GM18858 (cell line): Measurements from ENCODE around the gene IGFBP4.

Experiments used
- ATAC-seq: cut with Tn5 transposase; IDR thresholded peaks from one replicate; pipeline ENCODE4 v1.9.1; 2021; ENCODE audit not compliant: unreplicated experiment

IGFBP4 gene

DNA sequence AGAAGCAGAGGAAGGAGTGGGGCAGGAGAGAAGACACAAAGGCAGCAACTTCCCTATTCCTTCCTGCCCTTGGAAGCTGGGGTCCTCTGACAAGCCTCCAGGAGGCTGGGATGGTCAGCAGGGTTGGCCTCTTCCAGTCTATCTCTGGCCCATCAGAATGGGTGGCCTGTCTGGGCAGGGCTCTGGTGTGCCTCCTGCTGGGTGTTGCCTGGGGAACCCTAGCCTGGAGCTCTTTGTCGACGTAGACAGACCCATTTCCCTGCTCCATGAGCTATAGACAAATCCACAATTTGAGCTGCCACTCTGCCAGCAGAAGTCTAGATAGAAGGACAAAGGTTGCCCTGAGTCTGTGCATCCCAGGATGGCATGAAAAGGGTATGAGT lies 11.4 kb downstream of the IGFBP4 start:
- ATAC-seq = no peak

DNA sequence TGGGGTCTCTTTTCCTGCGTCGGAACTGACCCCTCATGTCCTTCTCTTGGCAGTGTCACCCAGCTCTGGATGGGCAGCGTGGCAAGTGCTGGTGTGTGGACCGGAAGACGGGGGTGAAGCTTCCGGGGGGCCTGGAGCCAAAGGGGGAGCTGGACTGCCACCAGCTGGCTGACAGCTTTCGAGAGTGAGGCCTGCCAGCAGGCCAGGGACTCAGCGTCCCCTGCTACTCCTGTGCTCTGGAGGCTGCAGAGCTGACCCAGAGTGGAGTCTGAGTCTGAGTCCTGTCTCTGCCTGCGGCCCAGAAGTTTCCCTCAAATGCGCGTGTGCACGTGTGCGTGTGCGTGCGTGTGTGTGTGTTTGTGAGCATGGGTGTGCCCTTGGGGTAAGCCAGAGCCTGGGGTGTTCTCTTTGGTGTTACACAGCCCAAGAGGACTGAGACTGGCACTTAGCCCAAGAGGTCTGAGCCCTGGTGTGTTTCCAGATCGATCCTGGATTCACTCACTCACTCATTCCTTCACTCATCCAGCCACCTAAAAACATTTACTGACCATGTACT lies 13.2 kb downstream of the IGFBP4 start:
- no peak for ATAC-seq

DNA sequence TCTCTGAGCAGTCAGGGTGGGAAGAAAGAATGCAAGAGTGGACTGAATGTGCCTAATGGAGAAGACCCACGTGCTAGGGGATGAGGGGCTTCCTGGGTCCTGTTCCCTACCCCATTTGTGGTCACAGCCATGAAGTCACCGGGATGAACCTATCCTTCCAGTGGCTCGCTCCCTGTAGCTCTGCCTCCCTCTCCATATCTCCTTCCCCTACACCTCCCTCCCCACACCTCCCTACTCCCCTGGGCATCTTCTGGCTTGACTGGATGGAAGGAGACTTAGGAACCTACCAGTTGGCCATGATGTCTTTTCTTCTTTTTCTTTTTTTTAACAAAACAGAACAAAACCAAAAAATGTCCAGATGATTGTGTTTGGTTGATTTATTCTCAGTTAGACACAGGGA lies 14.1 kb downstream of the IGFBP4 start:
- no peak for ATAC-seq

DNA sequence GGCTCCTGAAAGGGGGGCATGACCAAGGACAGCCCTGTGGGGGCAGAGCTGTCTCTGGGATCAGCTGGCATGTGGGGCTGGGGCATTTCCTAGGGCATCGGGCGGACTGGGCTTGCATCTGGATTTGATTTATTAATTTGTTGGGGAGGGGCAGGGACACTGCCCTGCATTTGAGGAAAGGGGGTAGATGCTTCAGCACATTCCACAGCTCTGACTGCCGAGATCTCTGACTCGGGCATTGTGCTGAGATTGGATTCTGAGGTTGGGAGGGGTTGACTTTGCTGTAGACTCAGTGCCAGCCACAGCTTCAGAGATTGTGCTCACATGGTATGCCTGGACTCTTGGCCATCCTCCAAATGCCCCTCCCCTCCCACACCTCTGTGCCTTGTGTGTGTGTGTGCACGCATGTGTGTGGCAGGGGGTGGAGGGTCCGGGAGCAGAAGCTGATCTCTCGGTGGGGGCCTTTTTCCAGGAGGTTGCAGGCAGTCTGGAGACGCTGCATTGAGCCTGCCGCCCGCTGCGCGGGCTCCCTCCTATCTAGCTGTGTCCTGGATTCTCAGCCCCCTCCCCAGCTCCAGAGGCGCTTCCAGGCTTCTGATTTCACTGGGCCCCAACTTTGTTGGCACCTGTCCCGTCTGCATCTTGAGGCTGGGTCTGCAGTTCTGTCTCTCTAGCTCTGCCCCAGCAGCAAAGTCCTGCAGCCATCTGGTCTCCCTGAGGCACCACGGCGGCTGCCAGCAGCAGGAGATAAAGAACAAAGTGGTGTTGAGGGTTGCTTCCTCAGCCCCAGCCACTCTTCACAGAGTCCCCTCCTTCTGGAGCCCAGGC lies 14.9 kb downstream of the IGFBP4 start:
- no peak for ATAC-seq

DNA sequence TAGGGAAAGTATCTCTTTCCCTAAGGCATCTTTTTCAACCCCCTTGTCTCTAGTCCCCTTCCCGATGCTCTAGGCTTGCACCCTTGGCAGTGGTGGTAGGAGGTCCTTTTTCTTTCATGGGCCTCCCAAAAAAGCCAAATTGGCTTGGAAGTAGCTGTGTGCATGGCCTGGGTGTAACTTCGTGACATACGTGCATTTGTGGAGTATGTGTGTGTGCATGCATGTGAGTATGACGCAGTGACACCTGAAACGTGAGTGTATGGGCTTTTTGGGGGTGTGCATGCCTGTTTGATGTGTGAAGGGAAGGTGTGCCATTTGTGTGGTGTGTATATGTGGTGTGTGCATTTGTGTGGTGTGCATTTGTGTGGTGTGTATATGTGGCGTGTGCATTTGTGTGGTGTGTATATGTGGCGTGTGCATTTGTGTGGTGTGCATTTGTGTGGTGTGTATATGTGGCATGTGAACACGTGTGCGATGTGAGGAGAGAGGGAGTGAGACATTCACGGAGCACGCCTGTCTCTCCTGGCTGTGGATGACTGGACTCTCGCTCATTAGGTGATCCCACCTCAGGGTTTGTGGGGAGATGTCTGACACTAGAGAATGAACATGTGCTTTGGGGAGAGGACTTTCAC lies 15.7 kb downstream of the IGFBP4 start:
- no peak for ATAC-seq

DNA sequence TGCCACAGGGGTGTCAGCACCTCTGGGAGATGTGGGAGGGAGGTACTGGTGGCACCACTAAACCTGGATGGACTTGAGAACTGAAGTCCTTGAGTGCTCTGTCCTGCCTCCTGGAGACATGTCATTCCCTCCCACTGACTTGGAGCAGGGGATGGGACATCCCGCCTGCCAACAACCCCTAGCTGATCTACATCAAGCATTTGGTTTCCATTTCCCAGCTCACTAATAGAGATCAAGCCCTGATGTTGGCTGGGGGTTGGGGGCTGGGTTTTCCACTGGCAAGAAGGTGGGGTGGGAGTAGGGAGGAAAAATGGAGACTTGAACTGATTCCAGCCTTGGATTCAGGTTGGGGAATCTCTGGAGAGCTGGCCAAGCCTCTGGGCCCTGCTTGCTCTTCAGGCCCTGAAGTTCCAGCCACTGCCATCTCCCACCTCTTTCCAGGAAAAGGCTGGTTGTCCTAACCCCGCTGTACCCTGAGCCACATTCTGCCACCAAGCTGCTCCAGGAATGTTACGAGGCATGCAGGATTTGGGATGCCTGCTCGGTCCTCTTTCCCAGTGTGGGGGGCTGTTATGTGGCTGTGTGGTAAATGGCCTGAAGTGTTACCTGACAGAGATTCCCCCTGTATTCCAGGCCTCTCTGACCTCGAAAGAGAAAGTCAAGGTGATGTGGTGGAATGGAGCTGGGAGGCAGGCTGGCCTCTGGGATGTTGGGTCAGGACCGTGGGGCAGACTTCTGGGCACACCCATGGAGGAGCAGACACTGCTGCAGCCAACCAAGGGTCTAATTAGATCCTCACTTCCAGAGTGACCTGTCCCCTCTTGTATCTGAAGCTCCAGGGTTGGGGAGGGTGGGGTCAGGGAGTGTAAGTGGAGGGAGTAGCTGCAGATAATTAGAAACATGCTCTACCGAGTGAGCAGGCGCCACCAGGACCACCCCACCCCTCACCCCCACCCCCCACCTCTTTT lies 16.7 kb downstream of the IGFBP4 start:
- no peak for ATAC-seq

DNA sequence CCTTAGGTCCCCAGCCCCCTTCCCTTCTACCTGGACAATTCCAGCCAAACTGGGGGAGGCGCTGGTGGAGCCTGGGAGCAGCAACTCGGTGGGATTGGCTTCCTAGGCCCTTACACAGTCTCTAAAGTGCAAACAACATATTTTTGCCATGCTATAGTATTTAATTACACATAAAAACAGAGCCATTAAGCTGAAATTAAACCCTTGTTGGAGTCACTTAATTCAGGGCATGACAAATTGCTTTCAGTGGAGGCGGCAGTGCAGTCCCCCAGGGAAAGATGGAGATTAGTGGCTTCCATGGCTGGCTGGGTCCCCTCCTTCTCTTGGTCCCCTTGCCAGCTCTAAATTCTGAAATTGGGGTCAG lies 17.3 kb downstream of the IGFBP4 start:
- ATAC-seq = no peak

DNA sequence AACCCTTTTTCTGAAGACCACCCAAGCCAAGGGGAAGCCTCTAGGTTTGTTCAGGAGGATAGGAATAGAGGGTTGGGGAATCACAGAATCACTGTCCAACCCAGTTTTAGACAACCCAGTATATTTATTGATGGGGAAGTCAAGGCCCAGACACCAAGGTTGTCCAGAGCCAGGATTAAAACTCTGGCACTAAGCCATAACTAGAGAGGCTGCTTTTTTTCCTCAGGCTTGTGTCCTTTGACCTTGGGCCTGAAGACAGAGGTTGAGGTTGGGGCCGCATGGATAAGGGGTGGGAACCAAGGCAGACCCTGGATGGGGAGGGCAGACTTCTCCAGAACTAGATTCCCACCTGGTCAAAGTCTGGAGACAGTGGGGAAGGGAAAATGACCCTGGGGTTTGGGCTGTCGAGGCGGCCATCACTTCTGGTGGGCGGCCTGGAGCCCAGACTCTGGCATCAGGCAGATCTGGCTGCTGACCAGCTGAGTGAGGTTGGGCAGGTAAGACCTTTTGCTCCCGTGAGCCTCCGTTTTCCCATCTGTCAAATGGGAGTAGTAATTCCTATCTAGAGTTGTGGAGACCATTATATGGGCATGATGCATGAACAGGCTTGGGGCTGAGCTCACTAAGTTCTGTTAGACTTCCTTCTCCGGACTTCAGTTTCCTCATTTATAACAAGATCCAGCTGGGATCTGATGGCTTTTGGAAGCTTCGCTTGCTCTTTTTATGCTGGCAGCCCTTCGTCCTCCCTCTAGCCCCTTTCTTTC lies 17.9 kb downstream of the IGFBP4 start:
- ATAC-seq = no peak

DNA sequence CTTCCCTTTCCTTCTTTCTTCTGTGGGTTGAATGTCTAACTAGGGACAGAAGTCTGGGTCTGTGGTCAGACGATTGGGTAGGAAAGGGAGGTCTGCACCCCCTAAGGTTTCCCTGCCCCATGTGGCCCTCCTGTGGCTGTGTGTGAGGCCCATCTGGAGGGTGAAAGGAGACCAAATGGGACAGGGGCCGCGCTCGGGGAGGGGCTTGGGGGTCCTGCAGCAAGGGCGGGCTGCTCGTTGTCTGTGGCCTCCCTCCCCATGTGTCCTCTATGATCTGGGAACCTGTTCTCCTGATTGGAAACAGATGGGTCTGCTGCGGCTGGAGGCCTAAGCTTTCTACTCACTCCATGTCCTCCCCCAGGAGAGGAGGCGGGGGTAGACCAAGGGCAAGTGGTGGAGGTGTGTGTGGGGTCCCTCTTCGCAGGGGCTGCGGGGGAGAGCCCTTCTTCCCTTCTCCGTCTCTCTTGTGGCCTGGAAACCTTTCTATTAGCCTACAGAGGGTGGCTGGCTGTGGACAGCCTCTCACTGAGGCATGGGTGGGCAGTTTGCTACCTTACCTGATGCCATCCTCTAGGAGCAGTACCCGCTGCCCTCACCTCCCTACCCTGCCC lies 18.6 kb downstream of the IGFBP4 start:
- ATAC-seq = no peak

DNA sequence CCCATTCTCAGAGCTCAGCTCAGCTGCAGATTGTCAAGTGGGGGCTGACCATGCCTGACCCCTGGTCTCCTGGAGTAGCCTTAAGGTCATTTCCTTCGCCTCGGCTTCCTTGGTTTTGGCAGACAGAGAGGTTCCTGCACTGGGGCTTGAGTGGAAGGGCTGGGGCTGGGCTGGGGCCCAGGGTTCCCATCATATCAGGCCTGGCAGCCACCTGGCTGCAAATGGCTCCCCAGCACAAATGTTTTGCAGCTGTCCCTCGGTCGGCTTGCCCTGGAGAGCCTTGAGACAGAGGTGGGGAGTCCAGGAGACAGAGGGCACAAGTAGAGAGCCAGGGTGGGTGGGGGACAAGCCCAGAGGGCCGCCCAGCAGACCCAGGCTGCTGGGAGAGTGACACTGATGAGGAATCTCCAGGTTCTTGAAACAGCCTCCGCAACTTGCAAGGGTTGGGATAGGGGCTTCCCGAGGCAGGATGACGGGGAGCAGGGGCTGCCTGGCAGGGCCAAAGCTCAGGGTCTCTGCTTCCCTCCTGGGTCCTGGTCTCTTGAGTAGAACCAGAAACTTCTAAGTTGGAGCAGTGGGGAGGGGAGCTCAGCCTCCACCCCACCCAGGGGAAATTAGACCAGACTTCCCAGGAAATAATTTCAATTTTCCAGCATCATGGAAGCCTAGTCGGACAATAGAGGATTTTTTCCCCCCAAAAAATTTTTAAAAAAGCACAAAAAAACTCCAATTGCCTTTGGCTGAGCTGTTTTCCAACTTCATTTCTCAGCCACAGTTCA lies 19.3 kb downstream of the IGFBP4 start:
- ATAC-seq = no peak

DNA sequence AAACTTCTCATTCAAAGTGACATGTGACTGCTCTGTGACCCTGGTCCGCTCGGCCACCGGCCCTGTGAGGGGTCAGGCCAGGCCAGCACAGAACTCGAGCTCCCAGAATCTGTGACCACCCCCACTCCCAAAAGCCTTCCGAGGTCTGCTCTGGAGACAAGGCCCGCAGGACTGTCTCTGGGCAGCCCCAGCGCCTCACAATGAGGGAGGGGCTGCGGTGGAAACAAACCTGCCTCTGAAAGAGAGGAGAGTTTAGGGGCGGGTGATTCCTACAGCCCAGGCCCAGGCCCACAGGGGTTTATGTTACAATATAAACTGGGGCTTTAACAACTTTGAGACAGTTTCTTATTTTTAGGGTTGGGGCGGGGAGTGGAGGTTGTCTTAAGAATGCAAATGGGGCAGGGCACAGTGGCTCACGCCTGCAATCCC lies 19.9 kb downstream of the IGFBP4 start:
- ATAC-seq = no peak

DNA sequence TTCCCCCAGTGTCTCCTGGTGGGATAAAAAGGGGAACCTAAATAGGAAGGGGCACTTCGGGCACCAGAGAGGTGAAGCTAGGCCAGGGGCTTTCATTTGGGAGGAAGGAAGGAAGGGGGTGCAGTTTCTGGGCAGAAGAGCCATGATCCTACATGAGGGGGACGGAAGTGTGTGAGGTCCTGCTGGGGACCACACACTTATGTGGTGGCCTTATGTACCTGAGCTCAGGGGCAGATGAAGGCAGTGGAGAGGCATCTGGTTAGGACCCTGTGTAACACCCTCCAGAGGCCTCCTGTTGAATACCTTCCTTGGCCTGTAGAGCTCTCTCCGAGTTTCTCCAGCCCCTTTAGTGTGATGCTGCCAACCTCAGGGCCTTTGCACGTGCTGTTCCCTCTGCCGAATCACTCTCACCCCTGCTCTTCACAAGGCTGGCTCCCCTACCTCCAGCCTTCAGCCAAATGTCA lies 21.2 kb downstream of the IGFBP4 start:
- ATAC-seq = no peak

DNA sequence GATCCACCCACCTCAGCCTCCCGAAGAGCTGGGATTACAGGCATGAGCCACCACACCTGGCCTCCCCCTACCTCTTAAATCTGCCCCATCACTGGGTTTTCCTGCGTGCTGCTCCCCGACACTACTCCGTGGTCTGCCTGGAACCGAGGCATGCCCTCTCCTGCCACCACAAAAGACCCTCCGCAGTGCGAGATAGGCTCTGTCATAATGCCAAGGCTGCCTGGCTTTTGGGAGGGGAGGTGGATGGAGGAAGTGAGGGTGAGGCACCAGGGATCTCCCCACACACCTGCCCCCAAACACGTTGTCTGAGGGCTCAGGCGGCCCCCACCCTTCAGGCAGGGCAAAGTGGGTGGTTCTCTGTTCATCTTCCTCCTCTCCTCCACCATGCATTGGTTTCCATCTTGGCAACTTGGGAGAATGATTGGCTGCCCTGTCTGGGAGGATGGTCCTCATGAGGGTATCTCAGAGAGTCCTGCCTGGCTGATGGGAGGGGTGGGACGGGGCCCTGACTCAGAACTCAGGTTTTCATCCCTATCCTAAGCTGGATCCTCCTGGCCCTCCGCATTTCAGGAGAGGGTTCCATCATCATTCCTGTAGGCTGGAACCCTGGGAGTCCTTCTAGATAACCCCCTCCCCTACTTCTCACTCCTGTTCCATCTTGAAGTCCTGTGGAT lies 23.2 kb downstream of the IGFBP4 start:
- no peak for ATAC-seq

DNA sequence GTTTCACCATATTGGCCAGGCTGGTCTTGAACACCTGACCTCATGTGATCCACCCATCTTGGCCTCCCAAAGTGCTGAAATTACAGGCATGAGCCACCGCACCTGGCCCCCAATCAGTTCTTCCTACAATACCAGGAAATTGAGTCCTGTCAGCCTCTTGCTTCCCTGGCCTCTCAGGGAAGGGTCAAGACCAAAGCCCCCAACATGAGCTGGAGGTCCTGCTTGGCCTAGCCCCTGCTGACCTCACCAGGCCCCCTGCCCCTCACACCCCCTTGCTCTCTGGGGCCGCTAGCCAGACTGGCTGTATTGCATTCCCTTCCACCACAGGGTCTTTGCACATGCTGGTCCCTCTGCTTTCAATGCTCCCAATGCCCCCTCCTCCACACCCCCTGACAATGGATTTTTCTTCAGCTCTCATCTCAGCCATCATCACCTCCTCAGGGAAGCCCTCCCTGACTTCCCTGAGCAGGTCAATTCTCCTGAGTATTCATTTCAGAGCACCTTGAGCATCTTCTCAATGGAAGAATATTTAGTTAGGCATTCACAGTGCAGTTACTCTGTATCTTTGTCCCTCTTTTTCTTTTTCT lies 24.1 kb downstream of the IGFBP4 start:
- ATAC-seq = no peak

DNA sequence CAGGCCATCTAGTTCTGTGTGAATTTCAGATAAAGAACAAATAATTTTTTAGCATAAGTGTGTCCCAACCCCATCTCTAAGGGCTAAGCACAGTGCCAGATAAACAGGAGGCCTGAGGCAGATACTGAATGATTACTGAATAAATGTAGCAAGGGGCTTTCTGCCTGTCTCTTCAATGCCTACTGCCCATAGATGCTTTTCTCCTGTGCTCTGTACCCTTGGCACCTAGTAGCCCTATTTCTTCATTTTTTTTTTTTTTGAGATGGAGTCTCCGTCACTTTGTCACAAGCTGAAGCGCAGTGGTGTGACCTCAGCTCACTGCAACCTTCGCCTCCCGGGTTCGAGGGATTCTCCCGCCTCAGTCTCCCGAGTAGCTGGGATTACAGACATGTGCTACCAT lies 25.3 kb downstream of the IGFBP4 start:
- ATAC-seq = no peak

DNA sequence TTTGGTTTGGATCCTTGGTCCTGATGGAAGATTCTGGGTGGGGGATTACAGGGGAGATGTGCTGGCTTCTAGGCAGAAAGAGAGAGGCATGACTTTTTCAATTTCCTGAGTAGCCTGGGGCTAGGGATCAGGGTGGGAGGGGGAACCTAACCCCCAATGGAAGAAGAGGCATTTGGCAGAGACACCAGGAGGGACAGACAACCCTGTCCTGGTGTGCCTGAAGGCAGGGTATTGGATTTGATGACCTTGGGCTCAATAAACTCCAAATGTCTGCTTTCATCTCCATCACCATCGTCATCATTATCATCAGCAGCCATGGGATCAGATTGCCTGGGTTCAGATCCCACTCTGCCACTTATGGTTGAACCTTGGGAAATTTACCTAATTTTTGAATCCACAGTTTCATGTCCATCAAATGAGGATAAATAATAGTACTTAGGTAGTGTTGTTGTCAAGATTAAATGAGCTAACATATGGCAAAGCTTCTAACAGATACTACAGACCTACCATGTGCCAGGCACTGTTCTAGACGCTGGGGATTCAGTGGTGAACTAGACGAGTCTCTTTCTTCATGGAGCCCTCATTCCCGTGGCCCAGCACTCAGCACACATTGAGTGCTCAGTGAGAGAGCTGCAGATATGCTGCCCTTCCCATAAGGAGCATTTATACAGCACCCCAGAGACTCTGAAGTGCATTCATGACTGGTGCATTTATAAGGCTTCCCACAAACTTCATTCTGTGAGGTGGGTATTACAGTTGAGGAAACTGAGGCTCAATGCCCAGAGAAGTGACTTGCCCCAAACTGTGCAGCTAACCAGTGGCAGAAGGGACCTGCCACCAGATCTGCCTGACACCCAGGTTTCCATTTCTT lies 26.8 kb downstream of the IGFBP4 start:
- ATAC-seq = no peak
